ENCODE measurements around the gene MCM6. TPM values are rescaled to one million over a fixed set of nuclear protein-coding genes. Genes with fewer than 3 reads are reported as not detected.

MCM6 gene
- total RNA-seq, 2 experiments from 2014 or later: 31.5 to 34.4 TPM

- Mint-ChIP-seq H3K4me1 (ENCODE audit: low read depth) (no peaks in the 10 kb centered on the region), H3K9me3 (no peaks in the 10 kb centered on the region), H3K4me3 (no peak overlapping the region), H3K27me3 (no peaks in the 10 kb centered on the region), H3K36me3 (ENCODE audit: low read depth) (peaks cover 10% of the 10 kb centered on the region), H3K27ac (no peak overlapping the region)
- Histone ChIP-seq H3K4me1 (ENCODE audit: insufficient read depth, low read length) (no peaks in the 10 kb centered on the region), H3K4me3 (ENCODE audit: low read length) (no peak overlapping the region), H3K27me3 (ENCODE audit: control insufficient read depth in 1 of 2, insufficient read depth in 2 of 2, low read length in 2 of 2) (no peaks in the 10 kb centered on the region), H3K36me3 (ENCODE audit: insufficient read depth, low read length) (no peaks in the 10 kb centered on the region), H3K27ac (ENCODE audit: low read depth in 1 of 2, low read length in 2 of 2) (no peak overlapping the region), H3K9me3 (ENCODE audit: control insufficient read depth in 1 of 2, insufficient read depth in 1 of 2, low read length in 2 of 2) (no peaks in the 10 kb centered on the region)
- no peak for DNase-seq
- ChIA-PET POLR2A (no interaction called here), CTCF (no interaction called here)
- ATAC-seq (ENCODE audit: poor library complexity): no peak
- intact Hi-C loops (cut with DNase I, micrococcal nuclease): no loop called here
- no peak for TF ChIP-seq CTCF (IDR thresholded peaks at IDR 0.05)
These were observed 23.3 kb upstream of the MCM6 start for GRCh38 chr2:135899567-135899966.

GRCh38 chr2:135898234-135898786 lies 22.1 kb upstream of the MCM6 start:
- Mint-ChIP-seq H3K27me3 (no peaks in the 10 kb centered on the region), H3K4me3 (no peak overlapping the region), H3K9me3 (no peaks in the 10 kb centered on the region), H3K4me1 (ENCODE audit: low read depth) (no peaks in the 10 kb centered on the region), H3K36me3 (ENCODE audit: low read depth) (peaks cover 4% of the 10 kb centered on the region), H3K27ac (no peak overlapping the region)
- ChIA-PET POLR2A (no interaction called here), CTCF (no interaction called here)
- intact Hi-C loops (cut with DNase I, micrococcal nuclease): no loop called here
- no peak for ATAC-seq (ENCODE audit: poor library complexity)
- Histone ChIP-seq H3K4me3 (ENCODE audit: low read length) (no peak overlapping the region), H3K4me1 (ENCODE audit: insufficient read depth, low read length) (no peaks in the 10 kb centered on the region), H3K27me3 (ENCODE audit: control insufficient read depth in 1 of 2, insufficient read depth in 2 of 2, low read length in 2 of 2) (no peaks in the 10 kb centered on the region), H3K27ac (ENCODE audit: low read depth in 1 of 2, low read length in 2 of 2) (no peak overlapping the region), H3K9me3 (ENCODE audit: control insufficient read depth in 1 of 2, insufficient read depth in 1 of 2, low read length in 2 of 2) (no peaks in the 10 kb centered on the region), H3K36me3 (ENCODE audit: insufficient read depth, low read length) (no peaks in the 10 kb centered on the region)
- TF ChIP-seq CTCF (IDR thresholded peaks at IDR 0.05): no peak
- no peak for DNase-seq

GRCh38 chr2:135894930-135895329 lies 18.7 kb upstream of the MCM6 start:
- no peak for ATAC-seq (ENCODE audit: poor library complexity)
- no peaks in the 10 kb centered on the region for H3K36me3 ChIP-seq (ENCODE audit: insufficient read depth, low read length)
- no peak for TF ChIP-seq CTCF (IDR thresholded peaks at IDR 0.05)
- Mint-ChIP-seq H3K27ac (no peak overlapping the region), H3K36me3 (ENCODE audit: low read depth) (no peaks in the 10 kb centered on the region), H3K9me3 (no peaks in the 10 kb centered on the region), H3K4me1 (ENCODE audit: low read depth) (no peaks in the 10 kb centered on the region), H3K27me3 (no peaks in the 10 kb centered on the region), H3K4me3 (no peak overlapping the region)
- H3K27me3 ChIP-seq (ENCODE audit: control insufficient read depth in 1 of 2, insufficient read depth in 2 of 2, low read length in 2 of 2): no peaks in the 10 kb centered on the region
- no peak for DNase-seq
- H3K4me1 ChIP-seq (ENCODE audit: insufficient read depth, low read length): no peaks in the 10 kb centered on the region
- intact Hi-C loops (cut with DNase I, micrococcal nuclease): no loop called here
- ChIA-PET POLR2A (interaction anchor here (1.1 kb wide), 2 partner anchors 19 to 487 kb away, joined by 3 to 4 read pairs; partner anchors contain the start of gene MCM6), CTCF (no interaction called here)
- H3K9me3 ChIP-seq (ENCODE audit: control insufficient read depth in 1 of 2, insufficient read depth in 1 of 2, low read length in 2 of 2): no peaks in the 10 kb centered on the region
- H3K27ac ChIP-seq (ENCODE audit: low read depth in 1 of 2, low read length in 2 of 2): no peak overlapping the region
- no peak overlapping the region for H3K4me3 ChIP-seq (ENCODE audit: low read length)
